ENCODE data around the gene PLA2G2E. TPM values are rescaled to one million over a fixed set of nuclear protein-coding genes. Genes with fewer than 3 reads are reported as not detected.

The PLA2G2E gene
- total RNA-seq, 6 donors from 2014 or later, result not detected

DNA sequence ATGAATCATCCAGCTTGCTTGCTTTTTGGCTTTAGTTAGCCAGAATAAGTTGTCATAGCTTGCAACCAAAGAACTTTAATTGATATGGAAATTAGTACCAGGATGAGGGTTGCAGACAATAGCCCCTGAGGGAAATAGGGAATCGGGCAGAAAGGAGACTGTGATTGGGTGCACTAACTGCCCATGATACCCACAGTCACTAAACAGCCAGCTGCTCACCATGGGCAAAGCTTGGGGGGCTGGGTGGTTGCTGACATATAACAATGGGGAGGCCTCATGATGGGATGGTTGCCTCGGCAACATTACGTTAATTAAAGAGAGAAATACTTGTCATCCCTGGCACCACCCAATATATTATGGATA, 17.8 kb upstream of the PLA2G2E start:
- Histone ChIP-seq H3K4me3 (no peak overlapping the region), H3K27ac (no peak overlapping the region), H3K9me3 (no peaks in the 10 kb centered on the region), H3K4me1 (no peaks in the 10 kb centered on the region), H3K36me3 (no peaks in the 10 kb centered on the region), H3K27me3 (no peaks in the 10 kb centered on the region)
- TF ChIP-seq POLR2A (IDR thresholded peaks at IDR 0.05) (no peak), EP300 (IDR thresholded peaks at IDR 0.05) (no peak), POLR2AphosphoS5 (IDR thresholded peaks at IDR 0.05) (no peak)
- TF ChIP-seq, protein P1, sequence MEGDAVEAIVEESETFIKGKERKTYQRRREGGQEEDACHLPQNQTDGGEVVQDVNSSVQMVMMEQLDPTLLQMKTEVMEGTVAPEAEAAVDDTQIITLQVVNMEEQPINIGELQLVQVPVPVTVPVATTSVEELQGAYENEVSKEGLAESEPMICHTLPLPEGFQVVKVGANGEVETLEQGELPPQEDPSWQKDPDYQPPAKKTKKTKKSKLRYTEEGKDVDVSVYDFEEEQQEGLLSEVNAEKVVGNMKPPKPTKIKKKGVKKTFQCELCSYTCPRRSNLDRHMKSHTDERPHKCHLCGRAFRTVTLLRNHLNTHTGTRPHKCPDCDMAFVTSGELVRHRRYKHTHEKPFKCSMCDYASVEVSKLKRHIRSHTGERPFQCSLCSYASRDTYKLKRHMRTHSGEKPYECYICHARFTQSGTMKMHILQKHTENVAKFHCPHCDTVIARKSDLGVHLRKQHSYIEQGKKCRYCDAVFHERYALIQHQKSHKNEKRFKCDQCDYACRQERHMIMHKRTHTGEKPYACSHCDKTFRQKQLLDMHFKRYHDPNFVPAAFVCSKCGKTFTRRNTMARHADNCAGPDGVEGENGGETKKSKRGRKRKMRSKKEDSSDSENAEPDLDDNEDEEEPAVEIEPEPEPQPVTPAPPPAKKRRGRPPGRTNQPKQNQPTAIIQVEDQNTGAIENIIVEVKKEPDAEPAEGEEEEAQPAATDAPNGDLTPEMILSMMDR (IDR thresholded peaks at IDR 0.05), result no peak
- no peak for DNase-seq
- no peak for ATAC-seq (ENCODE audit: low FRiP score in 2 of 2)
- 86 to 96% methylated on average over 3 of the region's 3 CpGs for WGBS, 2 donors

DNA sequence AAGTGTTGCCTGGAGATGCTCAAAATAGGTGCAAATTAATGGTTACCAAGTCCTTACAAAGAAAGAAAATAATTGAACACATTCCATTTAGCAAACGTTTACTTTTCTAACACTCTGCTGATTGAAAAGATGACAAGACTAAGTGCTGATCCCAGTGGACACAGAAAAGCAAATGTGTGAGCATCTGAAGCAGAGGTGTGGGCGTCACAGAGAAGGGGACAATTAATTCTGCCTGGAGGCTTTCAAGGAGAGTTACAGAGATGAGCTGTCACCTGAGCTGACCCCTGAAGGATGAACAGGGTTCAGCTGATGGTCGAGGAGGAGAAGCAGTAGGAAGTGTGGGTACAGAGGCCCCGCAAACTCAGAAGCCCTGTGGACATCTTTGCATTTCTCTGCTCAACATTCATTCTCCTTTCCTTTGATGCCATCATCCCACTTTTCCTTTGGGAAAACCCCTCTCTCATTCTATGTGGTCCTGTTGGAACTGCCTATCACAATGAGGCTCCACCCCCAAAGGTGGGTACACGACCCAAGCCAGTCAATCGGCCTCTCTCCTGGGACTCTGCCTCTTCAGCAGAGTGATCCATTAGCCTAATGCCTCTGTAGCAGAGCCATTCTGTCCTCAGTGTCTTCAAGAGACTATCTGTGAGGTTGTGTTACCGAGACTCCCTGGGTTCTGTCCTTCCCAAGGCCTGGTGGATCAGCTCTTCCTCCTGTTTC, 17.2 kb upstream of the PLA2G2E start:
- no peaks in the 10 kb centered on the region for H3K9me3 ChIP-seq
- H3K27me3 ChIP-seq, result no peaks in the 10 kb centered on the region
- DNase-seq (no peak), ATAC-seq (ENCODE audit: low FRiP score in 2 of 2) (no peak)
- 66 to 71% methylated on average over 7 of the region's 7 CpGs for WGBS, 2 donors
- H3K4me1 ChIP-seq, result no peaks in the 10 kb centered on the region
- H3K4me3 ChIP-seq, result no peak overlapping the region
- no peaks in the 10 kb centered on the region for H3K36me3 ChIP-seq
- H3K27ac ChIP-seq, result no peak overlapping the region
- TF ChIP-seq, protein P1 (IDR thresholded peaks at IDR 0.05), result no peak
- no peak for TF ChIP-seq POLR2AphosphoS5 (IDR thresholded peaks at IDR 0.05)
- TF ChIP-seq EP300 (IDR thresholded peaks at IDR 0.05), result no peak
- TF ChIP-seq POLR2A (IDR thresholded peaks at IDR 0.05), result no peak

DNA sequence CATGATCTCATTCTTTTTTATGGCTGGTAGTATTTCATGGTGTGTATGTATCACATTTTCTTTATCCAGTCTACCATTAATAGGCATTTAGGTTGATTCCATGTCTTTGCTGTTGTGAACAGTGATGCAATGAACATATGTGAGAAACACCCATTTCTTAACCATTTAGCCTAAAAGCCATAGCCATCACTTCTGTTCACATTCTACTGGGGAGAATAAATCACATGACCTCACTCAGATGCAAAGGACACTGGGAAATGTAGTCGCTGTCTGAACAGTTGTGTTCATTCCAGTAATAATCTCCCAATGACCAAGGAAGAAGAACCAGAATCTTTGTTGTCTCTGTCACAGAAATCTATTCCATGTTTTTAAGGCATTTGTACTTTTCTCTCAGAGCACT, 15.1 kb upstream of the PLA2G2E start:
- 90 to 95% methylated on average over 1 of the region's 1 CpG for WGBS, 2 donors
- H3K36me3 ChIP-seq, result no peaks in the 10 kb centered on the region
- no peaks in the 10 kb centered on the region for H3K9me3 ChIP-seq
- no peak for DNase-seq
- no peaks in the 10 kb centered on the region for H3K27me3 ChIP-seq
- TF ChIP-seq, protein P1 (IDR thresholded peaks at IDR 0.05), result no peak
- TF ChIP-seq POLR2A (IDR thresholded peaks at IDR 0.05), result no peak
- TF ChIP-seq EP300 (IDR thresholded peaks at IDR 0.05), result no peak
- no peak for TF ChIP-seq POLR2AphosphoS5 (IDR thresholded peaks at IDR 0.05)
- H3K4me1 ChIP-seq, result no peaks in the 10 kb centered on the region
- H3K27ac ChIP-seq, result no peak overlapping the region
- H3K4me3 ChIP-seq, result no peak overlapping the region
- ATAC-seq (ENCODE audit: low FRiP score in 2 of 2), result no peak

DNA sequence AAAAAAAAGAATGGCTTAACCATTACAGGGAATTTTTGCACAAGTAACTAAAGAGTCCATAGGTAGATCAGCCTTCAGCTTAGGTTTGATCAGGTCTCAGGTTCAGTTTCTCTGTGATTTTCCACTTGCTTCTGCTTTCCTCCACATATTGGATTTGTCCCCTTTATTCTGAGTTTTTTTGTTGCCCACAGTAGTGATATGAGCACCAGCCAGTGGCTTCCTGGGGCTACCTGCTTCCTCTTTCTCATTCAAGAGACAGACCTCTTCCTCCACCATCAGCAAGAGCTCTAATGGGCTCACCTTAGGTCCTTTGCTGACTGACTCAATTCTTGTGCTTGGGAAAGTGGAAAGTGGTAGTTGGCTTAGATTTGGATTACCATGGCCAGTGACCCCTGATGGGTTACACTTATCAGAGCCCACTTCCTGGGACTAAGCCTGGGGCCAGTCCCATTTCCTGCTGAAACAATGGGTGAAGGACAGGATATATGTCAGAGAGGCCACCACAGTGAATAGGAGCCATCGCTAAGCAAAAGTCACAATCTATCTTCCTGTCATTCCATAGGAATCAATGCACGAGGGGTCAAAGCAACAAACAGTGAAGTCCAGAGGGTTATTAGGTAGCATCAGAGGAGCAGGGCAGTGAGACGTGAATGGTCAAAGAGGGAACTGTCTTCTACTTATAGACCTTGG, 12.8 kb upstream of the PLA2G2E start:
- no peaks in the 10 kb centered on the region for H3K27me3 ChIP-seq
- DNase-seq (no peak), ATAC-seq (ENCODE audit: low FRiP score in 2 of 2) (no peak)
- H3K9me3 ChIP-seq, result peaks cover 3 to 19% (median 14%) of the 10 kb centered on the region in 4 donors
- no peak for TF ChIP-seq EP300 (IDR thresholded peaks at IDR 0.05)
- TF ChIP-seq, protein P1 (IDR thresholded peaks at IDR 0.05), result no peak
- no peak for TF ChIP-seq POLR2AphosphoS5 (IDR thresholded peaks at IDR 0.05)
- no peak for TF ChIP-seq POLR2A (IDR thresholded peaks at IDR 0.05)
- no peak overlapping the region for H3K4me3 ChIP-seq
- WGBS, 2 donors, result 51 to 75% methylated on average over 3 of the region's 3 CpGs
- no peak overlapping the region for H3K27ac ChIP-seq
- no peaks in the 10 kb centered on the region for H3K36me3 ChIP-seq
- H3K4me1 ChIP-seq, result no peaks in the 10 kb centered on the region

Data from upper lobe of left lung (tissue), 6 donors.